ENCODE results near the gene DHRS13.

The DHRS13 gene

DNA sequence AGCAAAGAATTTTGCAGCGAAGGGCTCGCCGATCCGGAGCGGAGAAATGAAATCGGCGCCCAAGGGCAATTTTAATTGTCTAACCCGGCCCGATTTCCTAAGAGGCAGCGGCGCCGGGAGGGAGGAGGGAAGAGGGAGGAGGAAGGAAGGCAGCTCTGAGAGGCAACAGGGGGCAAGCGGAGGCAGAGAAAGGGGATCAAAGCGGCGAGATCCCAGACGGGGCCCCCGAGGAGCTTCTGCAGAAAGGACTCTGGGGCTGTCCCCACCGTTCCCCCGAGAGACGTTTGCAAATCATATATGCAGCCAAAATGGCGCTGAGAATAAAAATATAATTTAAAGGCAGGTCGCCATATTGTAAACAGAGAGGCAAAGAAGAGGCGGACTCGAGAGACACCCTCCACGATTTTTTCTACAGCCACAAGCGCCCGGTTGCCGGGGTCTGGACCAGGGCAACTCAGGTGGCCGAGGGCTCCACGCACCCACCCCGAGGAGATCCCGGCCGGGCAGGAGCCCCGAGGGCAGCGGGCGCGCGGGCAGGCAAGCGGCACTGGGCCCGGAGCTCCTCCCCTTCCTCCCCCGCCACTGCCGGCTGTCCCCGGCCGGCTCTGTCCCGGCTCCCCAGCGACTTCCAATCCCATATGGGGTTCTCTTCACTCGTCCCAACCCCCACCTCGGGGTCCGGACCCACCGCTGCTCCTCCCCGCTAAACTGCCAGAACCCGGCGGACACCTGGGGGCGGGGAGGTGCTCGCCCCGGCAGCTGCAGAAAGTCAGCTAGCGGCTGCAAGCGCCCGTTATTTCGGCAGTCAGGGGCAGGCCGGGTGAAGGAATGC, 46.5 kb upstream of the DHRS13 start:
- TF ChIP-seq, protein P1, sequence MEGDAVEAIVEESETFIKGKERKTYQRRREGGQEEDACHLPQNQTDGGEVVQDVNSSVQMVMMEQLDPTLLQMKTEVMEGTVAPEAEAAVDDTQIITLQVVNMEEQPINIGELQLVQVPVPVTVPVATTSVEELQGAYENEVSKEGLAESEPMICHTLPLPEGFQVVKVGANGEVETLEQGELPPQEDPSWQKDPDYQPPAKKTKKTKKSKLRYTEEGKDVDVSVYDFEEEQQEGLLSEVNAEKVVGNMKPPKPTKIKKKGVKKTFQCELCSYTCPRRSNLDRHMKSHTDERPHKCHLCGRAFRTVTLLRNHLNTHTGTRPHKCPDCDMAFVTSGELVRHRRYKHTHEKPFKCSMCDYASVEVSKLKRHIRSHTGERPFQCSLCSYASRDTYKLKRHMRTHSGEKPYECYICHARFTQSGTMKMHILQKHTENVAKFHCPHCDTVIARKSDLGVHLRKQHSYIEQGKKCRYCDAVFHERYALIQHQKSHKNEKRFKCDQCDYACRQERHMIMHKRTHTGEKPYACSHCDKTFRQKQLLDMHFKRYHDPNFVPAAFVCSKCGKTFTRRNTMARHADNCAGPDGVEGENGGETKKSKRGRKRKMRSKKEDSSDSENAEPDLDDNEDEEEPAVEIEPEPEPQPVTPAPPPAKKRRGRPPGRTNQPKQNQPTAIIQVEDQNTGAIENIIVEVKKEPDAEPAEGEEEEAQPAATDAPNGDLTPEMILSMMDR (conservative IDR thresholded peaks at IDR 0.05; ENCODE audit: low read depth, low read length): no peak
- no peak for DNase-seq (ENCODE audit: low read depth)
- H3K4me3 ChIP-seq (ENCODE audit: low read length): peak overlapping the region; percentile 91

GRCh38 chr17:28948873-28949184, 46.0 kb upstream of the DHRS13 start:
- DNase-seq (ENCODE audit: low read depth): no peak
- H3K4me3 ChIP-seq (ENCODE audit: low read length): peak overlapping the region; percentile 91
- TF ChIP-seq, protein P1 (conservative IDR thresholded peaks at IDR 0.05; ENCODE audit: low read depth, low read length): no peak

DNA sequence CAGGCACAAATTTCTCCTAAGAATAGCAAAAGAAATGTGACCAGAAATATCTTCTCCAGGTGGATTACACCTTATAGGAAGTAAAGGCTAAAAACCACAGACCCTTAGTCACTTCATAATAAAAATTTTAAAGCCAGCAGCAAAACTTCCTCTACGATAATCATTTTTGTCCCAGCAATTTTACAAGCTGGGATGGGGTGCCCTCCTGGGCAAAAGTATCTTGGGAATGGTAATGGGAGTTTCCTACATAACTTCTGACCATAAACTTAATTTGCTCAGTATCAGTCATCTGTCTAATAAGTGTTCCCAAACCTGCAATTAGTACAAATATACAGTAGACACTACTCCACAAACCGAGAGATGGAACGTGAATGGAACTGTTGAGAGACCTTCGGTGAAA, 45.5 kb upstream of the DHRS13 start:
- TF ChIP-seq, protein P1 (conservative IDR thresholded peaks at IDR 0.05; ENCODE audit: low read depth, low read length): no peak
- peak overlapping the region; percentile 91 for H3K4me3 ChIP-seq (ENCODE audit: low read length)
- no peak for DNase-seq (ENCODE audit: low read depth)

DNA sequence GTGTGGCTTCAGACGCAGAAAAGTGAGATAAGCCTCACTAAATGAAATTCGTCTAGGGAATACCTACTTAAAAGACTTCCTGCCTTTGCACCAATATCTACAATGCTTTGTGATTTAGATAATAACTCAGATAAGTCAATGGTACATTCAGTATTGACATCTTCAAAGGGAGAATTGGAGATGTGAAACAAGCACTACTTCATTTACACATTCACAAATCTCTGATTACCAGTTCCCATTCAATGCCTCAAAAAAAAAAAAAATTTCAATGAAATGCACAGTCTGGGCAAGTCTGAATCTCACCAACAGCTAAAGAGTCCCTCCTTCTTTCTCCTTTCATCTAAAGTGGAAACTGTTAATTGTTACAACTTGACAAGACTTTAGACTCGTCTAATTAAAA, 44.8 kb upstream of the DHRS13 start:
- no peak for DNase-seq (ENCODE audit: low read depth)
- TF ChIP-seq, protein P1 (conservative IDR thresholded peaks at IDR 0.05; ENCODE audit: low read depth, low read length): no peak
- peak overlapping the region; percentile 91 for H3K4me3 ChIP-seq (ENCODE audit: low read length)

DNA sequence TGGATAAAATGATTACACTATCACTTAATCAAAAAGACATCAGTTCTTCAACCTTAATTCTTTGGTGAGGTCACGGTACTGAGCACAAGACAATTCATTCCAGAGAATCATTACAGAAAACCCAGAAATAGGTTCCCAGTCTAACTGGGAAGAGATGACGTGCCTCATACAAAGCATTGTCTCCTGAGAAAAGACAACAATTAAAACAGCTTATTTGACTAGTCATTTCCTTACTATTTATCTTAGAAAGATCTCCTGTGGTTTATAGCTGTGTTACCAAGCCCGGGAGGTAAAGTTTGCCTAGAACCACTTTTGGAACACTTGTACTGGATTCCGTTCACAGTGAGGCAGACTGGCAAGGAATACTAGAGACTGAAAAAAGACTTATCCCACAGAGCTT, 43.4 kb upstream of the DHRS13 start:
- no peak overlapping the region for H3K4me3 ChIP-seq (ENCODE audit: low read length)

GRCh38 chr17:28944862-28945741, 42.2 kb upstream of the DHRS13 start:
- TF ChIP-seq, protein P1 (conservative IDR thresholded peaks at IDR 0.05; ENCODE audit: low read depth, low read length): no peak
- H3K4me3 ChIP-seq (ENCODE audit: low read length): no peak overlapping the region
- DNase-seq (ENCODE audit: low read depth): no peak

More for the DNA sequence above, 43.4 kb upstream of the DHRS13 start:
- no peak for DNase-seq (ENCODE audit: low read depth)
- TF ChIP-seq, protein P1 (conservative IDR thresholded peaks at IDR 0.05; ENCODE audit: low read depth, low read length): no peak

Measured in retinal pigment epithelial cell (primary cell).